SK-N-SH (cell line): ENCODE results near the gene LETM1. TPM values are rescaled to one million over a fixed set of nuclear protein-coding genes. Genes with fewer than 3 reads are reported as not detected.

ENCODE experiments used
- CTCF ChIA-PET: fragments of 300-600, 350-600 bp; formaldehyde crosslinking; extraction: SDS; loops from one replicate; lab custom pipeline; 2021; lab: Yijun Ruan, JAX
- POLR2A ChIA-PET: fragments of 350-600 bp; sonication (Branson Sonifier 250); formaldehyde crosslinking; extraction: SDS; loops from one replicate; lab custom pipeline; 2020; ENCODE audit warnings: antibody characterized with exemption, inconsistent platforms; lab: Yijun Ruan, JAX
- DNase-seq: peaks from one replicate; pipeline ENCODE4 v3.0.0; 2012
- H2AFZ ChIP-seq: fragments of 200-600 bp; sonication (generic); 2 replicates; pipeline ENCODE4 v1.8.1; 2016; ENCODE audit warnings: antibody characterized with exemption, mild to moderate bottlenecking, low read depth
- H3F3A ChIP-seq: fragments of 200-600 bp; sonication (generic); replicated peaks from 2 replicates; pipeline ENCODE3; 2016; ENCODE audit warnings: antibody characterized with exemption, mild to moderate bottlenecking; ENCODE audit not compliant: insufficient read depth
- H3K27ac ChIP-seq, 2 experiments: fragments of 200-500 bp in 1 of 2; fragments of 200-600 bp in 1 of 2; sonication (Bioruptor generic) in 1 of 2; sonication (generic), shearing (Covaris generic) in 1 of 2; 2 replicates each; pipeline versions ENCODE4 v1.5.1 to v1.6.1; 2014 to 2016; ENCODE audit warnings: low read depth in 2 of 2, inconsistent platforms in 1 of 2, low read length in 1 of 2, mild to moderate bottlenecking in 1 of 2, mixed read lengths in 1 of 2
- H3K27me3 ChIP-seq: fragments of 200-600 bp; sonication (generic), shearing (Covaris generic); 2 replicates; pipeline ENCODE4 v1.6.1; 2016; ENCODE audit warnings: mixed run types; ENCODE audit not compliant: insufficient read depth
- H3K36me3 ChIP-seq, 2 experiments: fragments of 200-500 bp in 1 of 2; fragments of 200-600 bp in 1 of 2; sonication (Bioruptor generic) in 1 of 2; sonication (generic) in 1 of 2; replicated peaks in 1 of 2; 2 replicates each; pipeline versions ENCODE3 to v1.5.1; 2014 to 2016; ENCODE audit warnings: low read length in 1 of 2, mild to moderate bottlenecking in 1 of 2; ENCODE audit not compliant: insufficient read depth in 2 of 2, control insufficient read depth in 1 of 2
- H3K4me1 ChIP-seq, 2 experiments: fragments of 200-500 bp in 1 of 2; fragments of 200-600 bp in 1 of 2; sonication (Bioruptor generic) in 1 of 2; sonication (generic), shearing (Covaris generic) in 1 of 2; 2 replicates each; pipeline versions ENCODE4 v1.5.1 to v1.6.1; 2014 to 2016; ENCODE audit warnings: low read depth in 1 of 2, low read length in 1 of 2, mixed run types in 1 of 2; ENCODE audit not compliant: insufficient read depth in 2 of 2, control insufficient read depth in 1 of 2
- H3K4me2 ChIP-seq: fragments of 200-600 bp; sonication (generic), shearing (Covaris generic); 2 replicates; pipeline ENCODE4 v1.6.1; 2017; ENCODE audit warnings: mixed run types
- H3K4me3 ChIP-seq, 2 experiments: fragments of 200-500 bp in 1 of 2; fragments of 200-600 bp in 1 of 2; sonication (Bioruptor generic) in 1 of 2; sonication (generic), shearing (Covaris generic) in 1 of 2; 2 replicates each; pipeline versions ENCODE4 v1.5.1 to v1.8.1; 2014 to 2016; ENCODE audit warnings: low read depth in 2 of 2, inconsistent platforms in 1 of 2, low read length in 1 of 2, mild to moderate bottlenecking in 1 of 2, mixed read lengths in 1 of 2, moderate library complexity in 1 of 2
- H3K79me2 ChIP-seq: fragments of 200-600 bp; sonication (generic); 2 replicates; pipeline ENCODE4 v1.8.1; 2017; ENCODE audit warnings: mild to moderate bottlenecking; ENCODE audit not compliant: insufficient read depth
- H3K9ac ChIP-seq: fragments of 200-600 bp; sonication (generic); 2 replicates; pipeline ENCODE4 v1.6.1; 2017; ENCODE audit warnings: mixed run types
- H3K9me2 ChIP-seq: fragments of 200-600 bp; sonication (generic); 2 replicates; pipeline ENCODE4 v1.6.1; 2017; ENCODE audit warnings: mixed run types
- H3K9me3 ChIP-seq: fragments of 200-600 bp; sonication (generic); 2 replicates; pipeline ENCODE4 v1.6.1; 2017; ENCODE audit warnings: mixed run types, mild to moderate bottlenecking, moderate library complexity
- H4K20me1 ChIP-seq: fragments of 200-600 bp; sonication (generic); 2 replicates; pipeline ENCODE4 v1.6.1; 2017; ENCODE audit warnings: mild to moderate bottlenecking, mixed run types; ENCODE audit not compliant: insufficient read depth
- ELF1 ChIP-seq: IDR thresholded peaks from 2 replicates; pipeline ENCODE4 v1.4.0; 2012
- EP300 ChIP-seq, 2 experiments: IDR thresholded peaks; 2 replicates each; pipeline versions ENCODE4 v1.4.0 to v1.6.1; 2012; ENCODE audit warnings: borderline replicate concordance in 1 of 2, low read depth in 1 of 2, low read length in 1 of 2
- EZH2phosphoT487 ChIP-seq: fragments of 200-600 bp; sonication (generic); IDR thresholded peaks from 2 replicates; pipeline ENCODE4 v1.6.1; 2017; ENCODE audit warnings: low read depth, mixed run types, mild to moderate bottlenecking, antibody characterized with exemption, moderate library complexity, borderline replicate concordance
- FOSL2 ChIP-seq: IDR thresholded peaks from 2 replicates; pipeline ENCODE4 v1.4.0; 2012; ENCODE audit warnings: low read depth, mild to moderate bottlenecking, moderate library complexity, borderline replicate concordance
- FOXJ3 ChIP-seq: sonication (generic); formaldehyde crosslinking; IDR thresholded peaks from 2 replicates; pipeline ENCODE4 v1.5.1; 2020; ENCODE audit warnings: mild to moderate bottlenecking, missing genetic modification reagents
- FOXM1 ChIP-seq: IDR thresholded peaks from 2 replicates; pipeline ENCODE4 v1.4.0; 2012; ENCODE audit warnings: low read depth, mild to moderate bottlenecking
- IRF3 ChIP-seq: fragments of 150-350 bp; IDR thresholded peaks from 2 replicates; pipeline ENCODE4 v1.6.1; 2016; ENCODE audit warnings: mild to moderate bottlenecking, low read depth, low read length
- MEF2A ChIP-seq: IDR thresholded peaks from 2 replicates; pipeline ENCODE4 v1.4.0; 2012; ENCODE audit warnings: low read depth, borderline replicate concordance
- MXI1 ChIP-seq: IDR thresholded peaks from 2 replicates; pipeline ENCODE4 v1.6.1; 2012; ENCODE audit warnings: mild to moderate bottlenecking, low read depth, low read length, improper control_type of control experiment
- NRF1 ChIP-seq: IDR thresholded peaks from 2 replicates; pipeline ENCODE4 v1.6.1; 2012; ENCODE audit warnings: low read depth, mild to moderate bottlenecking, low read length
- PBX3 ChIP-seq: IDR thresholded peaks from 2 replicates; pipeline ENCODE4; 2012
- POLR2AphosphoS5 ChIP-seq: IDR thresholded peaks from 2 replicates; pipeline ENCODE4 v1.6.1; 2012; ENCODE audit warnings: low read depth, low read length
- RAD21 ChIP-seq: IDR thresholded peaks from 2 replicates; pipeline ENCODE4 v1.6.1; 2012; ENCODE audit warnings: mild to moderate bottlenecking, low read length
- REST ChIP-seq: IDR thresholded peaks from 2 replicates; pipeline ENCODE4 v1.6.1; 2012; ENCODE audit warnings: mild to moderate bottlenecking, low read depth, low read length, moderate library complexity
- RFX5 ChIP-seq: IDR thresholded peaks from 2 replicates; pipeline ENCODE4 v1.6.1; 2012; ENCODE audit warnings: mild to moderate bottlenecking, improper control_type of control experiment, low read length
- RXRA ChIP-seq: IDR thresholded peaks from 2 replicates; pipeline ENCODE4 v1.4.0; 2012; ENCODE audit warnings: low read depth, mild to moderate bottlenecking, borderline replicate concordance
- SMC3 ChIP-seq: IDR thresholded peaks from 2 replicates; pipeline ENCODE4 v1.6.1; 2012; ENCODE audit warnings: low read depth, low read length, improper control_type of control experiment
- USF1 ChIP-seq: IDR thresholded peaks from 2 replicates; pipeline ENCODE4 v1.4.0; 2012; ENCODE audit warnings: low read depth, borderline replicate concordance
- YY1 ChIP-seq: IDR thresholded peaks from 2 replicates; pipeline ENCODE4 v1.4.0; 2012; ENCODE audit warnings: low read depth, mild to moderate bottlenecking
- WGBS: methylation state at CpG from one replicate; pipeline ENCODE4 v1.1.6; 2017; ENCODE audit warnings: low lambda C conversion rate; 5-methylcytosine and 5-hydroxymethylcytosine counted together
- polyA plus RNA-seq, 3 experiments: library from polyadenylated mRNA; depleted of rRNA; stranded (reverse); fragments of >200 nt; gene quantifications; 2 replicates each; pipeline ENCODE4 v1.2.3, GENCODE V29; 2012

The LETM1 gene
- polyA plus RNA-seq, 1 of the 3 experiments (the other 2 are of a cell fraction) = 25.8 TPM

GRCh38 chr4:1855333-1856070 is 454 bp downstream of the LETM1 start (continued):
- no peak for TF ChIP-seq PBX3
- no peak for TF ChIP-seq NRF1
- TF ChIP-seq RFX5 = no peak
- no peak for TF ChIP-seq SMC3
- no peak for TF ChIP-seq REST
- TF ChIP-seq FOSL2 = no peak
- no peak for TF ChIP-seq EP300 (IDR thresholded peaks at IDR 0.05; ENCODE audit: borderline replicate concordance in 1 of 2, low read depth in 1 of 2, low read length in 1 of 2)

GRCh38 chr4:1854752-1855151 is 1.2 kb downstream of the LETM1 start:
- no peak overlapping the region for H2AFZ ChIP-seq
- H3K4me1 ChIP-seq = peaks cover 0 to 13% of the 10 kb centered on the region in 2 experiments; a peak in 1 of 4 replicates
- H3K27me3 ChIP-seq = no peaks in the 10 kb centered on the region
- no peak overlapping the region for H3K27ac ChIP-seq
- CTCF ChIA-PET = interaction anchor here (1.1 to 5.0 kb wide), 4 partner anchors 44 to 56 kb away, joined by 3 to 25 read pairs (median 4); no protein-coding TSS in a partner anchor
- H3F3A ChIP-seq = peaks cover 7% of the 10 kb centered on the region
- peaks cover 38% of the 10 kb centered on the region for H4K20me1 ChIP-seq
- H3K4me3 ChIP-seq = peak overlapping the region; percentile 76 to 81
- peaks cover 81% of the 10 kb centered on the region for H3K79me2 ChIP-seq
- no peaks in the 10 kb centered on the region for H3K9me3 ChIP-seq
- H3K9me2 ChIP-seq = no peaks in the 10 kb centered on the region
- WGBS = 42% methylated on average over 1 of the region's 1 CpG
- peak overlapping the region; percentile 100 for H3K4me2 ChIP-seq
- peak overlapping the region; percentile 89 for H3K9ac ChIP-seq
- peaks cover 2 to 4% of the 10 kb centered on the region in 2 experiments for H3K36me3 ChIP-seq
- DNase-seq = no peak
- POLR2A ChIA-PET = no interaction called here
- TF ChIP-seq RAD21 (no peak), RXRA (no peak), USF1 (no peak), YY1 (no peak), RFX5 (no peak), NRF1 (no peak), MXI1 (no peak), POLR2AphosphoS5 (no peak), FOXM1 (no peak), MEF2A (no peak), SMC3 (no peak), ELF1 (no peak), EP300 (IDR thresholded peaks at IDR 0.05; ENCODE audit: borderline replicate concordance in 1 of 2, low read depth in 1 of 2, low read length in 1 of 2) (no peak), IRF3 (no peak), FOXJ3 (CRISPR knock-in tag) (no peak), REST (no peak), EZH2phosphoT487 (no peak)
